Neural cell (in vitro differentiated cells): Measurements from ENCODE around the gene AGPAT2. TPM values are rescaled to one million over a fixed set of nuclear protein-coding genes. Genes with fewer than 3 reads are reported as not detected.

Experiments
- H2AFZ ChIP-seq: fragments of 200-600, 300-800 bp; sonication (generic), shearing (Covaris generic); 2 replicates; pipeline ENCODE4 v1.6.0; 2014; ENCODE audit warnings: low read depth, mild to moderate bottlenecking, antibody characterized with exemption, low read length, moderate library complexity
- H3F3A ChIP-seq: fragments of 200-600 bp; shearing (Covaris generic); 2 replicates; pipeline ENCODE4 v1.6.1; 2016; ENCODE audit warnings: mild to moderate bottlenecking, moderate library complexity, mixed read lengths, antibody characterized with exemption, low read length; ENCODE audit not compliant: insufficient read depth, poor library complexity, severe bottlenecking
- H3K27ac ChIP-seq: fragments of 200-600, 300-800 bp; sonication (generic), shearing (Covaris generic); 2 replicates; pipeline ENCODE4 v1.5.1; 2014; ENCODE audit warnings: mild to moderate bottlenecking, low read length, moderate library complexity
- H3K27me3 ChIP-seq: fragments of 300-800, 200-600 bp; sonication (generic), shearing (Covaris generic); 2 replicates; pipeline ENCODE4 v1.6.0; 2014; ENCODE audit warnings: mild to moderate bottlenecking, low read depth, low read length, moderate library complexity; ENCODE audit not compliant: insufficient read depth
- H3K36me3 ChIP-seq: fragments of 300-800, 200-600 bp; sonication (generic), shearing (Covaris generic); 2 replicates; pipeline ENCODE4 v1.5.1; 2014; ENCODE audit warnings: mild to moderate bottlenecking, antibody characterized with exemption, low read length, moderate library complexity; ENCODE audit not compliant: insufficient read depth
- H3K4me2 ChIP-seq: fragments of 300-800, 200-600 bp; sonication (generic), shearing (Covaris generic); 2 replicates; pipeline ENCODE4 v1.6.0; 2014; ENCODE audit warnings: mild to moderate bottlenecking, low read length
- H3K4me3 ChIP-seq: fragments of 300-800, 200-600 bp; sonication (generic), shearing (Covaris generic); 2 replicates; pipeline ENCODE4 v1.5.1; 2014; ENCODE audit warnings: mild to moderate bottlenecking, low read length, moderate library complexity
- H3K79me2 ChIP-seq: fragments of 200-600 bp; shearing (Covaris generic); replicated peaks from 2 replicates; pipeline ENCODE4 v1.6.0; 2014; ENCODE audit warnings: mild to moderate bottlenecking, low read length, moderate library complexity; ENCODE audit not compliant: insufficient read depth
- H3K9ac ChIP-seq: fragments of 300-800, 200-600 bp; sonication (generic), shearing (Covaris generic); 2 replicates; pipeline ENCODE4 v1.6.1; 2016; ENCODE audit warnings: mild to moderate bottlenecking, low read length, mixed read lengths
- H3K9me2 ChIP-seq: fragments of 200-600 bp; shearing (Covaris generic); 2 replicates; pipeline ENCODE4 v1.6.1; 2016; ENCODE audit warnings: mild to moderate bottlenecking, low read length, mixed read lengths; ENCODE audit not compliant: insufficient read depth
- H3K9me3 ChIP-seq: fragments of 200-600, 300-800 bp; sonication (generic), shearing (Covaris generic); 2 replicates; pipeline ENCODE4 v1.6.1; 2016; ENCODE audit warnings: mild to moderate bottlenecking, mixed run types, low read length, moderate library complexity, mixed read lengths
- H4K20me1 ChIP-seq: fragments of 200-600 bp; shearing (Covaris generic); 2 replicates; pipeline ENCODE4 v1.6.1; 2016; ENCODE audit warnings: mild to moderate bottlenecking, mixed run types; ENCODE audit not compliant: insufficient read depth
- EP300 ChIP-seq: fragments of 450-650 bp; conservative IDR thresholded peaks from 2 replicates; pipeline ENCODE4 v1.6.1; 2014; ENCODE audit warnings: antibody characterized with exemption, mild to moderate bottlenecking, moderate library complexity; ENCODE audit not compliant: poor library complexity, severe bottlenecking
- EZH2 ChIP-seq: fragments of 200-600, 300-800 bp; shearing (Covaris generic), sonication (generic); IDR thresholded peaks from 2 replicates; pipeline ENCODE4 v1.6.1; 2014; ENCODE audit warnings: antibody characterized with exemption, low read length, borderline replicate concordance, mild to moderate bottlenecking; ENCODE audit not compliant: insufficient read depth, poor library complexity, severe bottlenecking
- MXI1 ChIP-seq: fragments of 450-650 bp; conservative IDR thresholded peaks from 2 replicates; pipeline ENCODE4 v1.6.1; 2014; ENCODE audit warnings: antibody characterized with exemption, mild to moderate bottlenecking; ENCODE audit not compliant: poor library complexity, severe bottlenecking
- POLR2AphosphoS5 ChIP-seq: IDR thresholded peaks from 2 replicates; pipeline ENCODE4 v1.6.1; 2012
- RAD21 ChIP-seq: fragments of 450-650 bp; conservative IDR thresholded peaks from 2 replicates; pipeline ENCODE4 v1.6.1; 2014; ENCODE audit warnings: antibody characterized with exemption, mild to moderate bottlenecking, moderate library complexity
- SMC3 ChIP-seq: fragments of 450-650 bp; conservative IDR thresholded peaks from 2 replicates; pipeline ENCODE4 v1.6.1; 2014; ENCODE audit warnings: antibody characterized with exemption, mild to moderate bottlenecking, moderate library complexity; ENCODE audit not compliant: poor library complexity
- TAF1 ChIP-seq: IDR thresholded peaks from 2 replicates; pipeline ENCODE4 v1.6.1; 2012; ENCODE audit warnings: low read depth
- polyA plus RNA-seq: library from polyadenylated mRNA; depleted of rRNA; stranded (reverse); fragments of >200 nt; gene quantifications from 2 replicates; pipeline ENCODE4 v1.2.3, GENCODE V29; 2014
- TF ChIP-seq, protein P1 (sequence below): IDR thresholded peaks from 2 replicates; pipeline ENCODE4 v1.6.1; 2012; ENCODE audit warnings: borderline replicate concordance
- TF ChIP-seq, protein P2 (sequence below): fragments of 450-650 bp; IDR thresholded peaks from 2 replicates; pipeline ENCODE4 v1.5.1; 2014; ENCODE audit warnings: antibody characterized with exemption, mild to moderate bottlenecking, moderate library complexity; ENCODE audit not compliant: poor library complexity, severe bottlenecking

Gene AGPAT2
- polyA plus RNA-seq, 1 donor from 2014 or later = 1.3 TPM

DNA sequence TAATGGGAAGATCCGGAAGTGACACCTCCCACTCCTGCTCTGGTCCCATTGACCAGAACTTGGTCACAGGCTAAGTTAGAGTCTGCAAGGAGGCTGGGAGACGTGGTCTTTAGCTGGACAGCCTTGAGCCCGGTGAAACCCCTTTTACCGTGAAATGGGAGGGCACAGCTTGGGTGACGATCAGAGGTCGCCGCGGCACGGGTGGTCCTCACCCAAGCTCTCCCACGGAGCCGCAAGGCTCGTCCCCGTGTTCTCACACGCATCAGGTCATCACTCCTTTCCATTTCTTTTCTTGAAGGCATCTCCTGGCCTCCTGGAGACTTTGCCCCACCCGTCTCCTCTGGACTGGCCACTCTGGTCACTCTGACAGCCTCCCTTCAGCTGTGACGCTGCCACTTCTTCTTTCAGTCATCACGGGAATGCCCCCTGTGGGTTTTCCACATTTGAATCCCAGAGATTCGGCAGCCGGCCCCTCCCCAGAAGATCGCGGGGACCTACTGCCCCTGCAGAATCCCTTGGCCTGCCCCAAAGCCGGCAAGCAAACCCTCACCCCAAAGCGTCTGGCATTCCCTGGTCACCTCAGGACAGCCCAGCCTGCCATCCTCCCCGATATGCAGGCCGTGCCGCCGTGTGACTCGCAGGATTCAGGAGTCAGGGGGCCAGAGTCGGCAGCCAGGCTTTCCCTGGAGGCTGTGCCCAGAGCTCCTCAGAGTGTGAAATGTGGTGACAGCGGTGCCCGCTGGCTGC lies 43.5 kb downstream of the AGPAT2 start:
- Histone ChIP-seq H3K9ac (no peak overlapping the region), H3K4me2 (no peak overlapping the region), H3F3A (no peaks in the 10 kb centered on the region), H4K20me1 (no peaks in the 10 kb centered on the region), H3K27me3 (no peaks in the 10 kb centered on the region), H2AFZ (no peak overlapping the region), H3K4me3 (no peak overlapping the region), H3K9me3 (no peaks in the 10 kb centered on the region), H3K79me2 (no peaks in the 10 kb centered on the region), H3K27ac (no peak overlapping the region), H3K36me3 (no peaks in the 10 kb centered on the region), H3K9me2 (no peaks in the 10 kb centered on the region)
- TF ChIP-seq SMC3 (no peak), MXI1 (no peak), EP300 (no peak), TAF1 (no peak), RAD21 (no peak), EZH2 (no peak), POLR2AphosphoS5 (no peak)
- TF ChIP-seq, protein P1, sequence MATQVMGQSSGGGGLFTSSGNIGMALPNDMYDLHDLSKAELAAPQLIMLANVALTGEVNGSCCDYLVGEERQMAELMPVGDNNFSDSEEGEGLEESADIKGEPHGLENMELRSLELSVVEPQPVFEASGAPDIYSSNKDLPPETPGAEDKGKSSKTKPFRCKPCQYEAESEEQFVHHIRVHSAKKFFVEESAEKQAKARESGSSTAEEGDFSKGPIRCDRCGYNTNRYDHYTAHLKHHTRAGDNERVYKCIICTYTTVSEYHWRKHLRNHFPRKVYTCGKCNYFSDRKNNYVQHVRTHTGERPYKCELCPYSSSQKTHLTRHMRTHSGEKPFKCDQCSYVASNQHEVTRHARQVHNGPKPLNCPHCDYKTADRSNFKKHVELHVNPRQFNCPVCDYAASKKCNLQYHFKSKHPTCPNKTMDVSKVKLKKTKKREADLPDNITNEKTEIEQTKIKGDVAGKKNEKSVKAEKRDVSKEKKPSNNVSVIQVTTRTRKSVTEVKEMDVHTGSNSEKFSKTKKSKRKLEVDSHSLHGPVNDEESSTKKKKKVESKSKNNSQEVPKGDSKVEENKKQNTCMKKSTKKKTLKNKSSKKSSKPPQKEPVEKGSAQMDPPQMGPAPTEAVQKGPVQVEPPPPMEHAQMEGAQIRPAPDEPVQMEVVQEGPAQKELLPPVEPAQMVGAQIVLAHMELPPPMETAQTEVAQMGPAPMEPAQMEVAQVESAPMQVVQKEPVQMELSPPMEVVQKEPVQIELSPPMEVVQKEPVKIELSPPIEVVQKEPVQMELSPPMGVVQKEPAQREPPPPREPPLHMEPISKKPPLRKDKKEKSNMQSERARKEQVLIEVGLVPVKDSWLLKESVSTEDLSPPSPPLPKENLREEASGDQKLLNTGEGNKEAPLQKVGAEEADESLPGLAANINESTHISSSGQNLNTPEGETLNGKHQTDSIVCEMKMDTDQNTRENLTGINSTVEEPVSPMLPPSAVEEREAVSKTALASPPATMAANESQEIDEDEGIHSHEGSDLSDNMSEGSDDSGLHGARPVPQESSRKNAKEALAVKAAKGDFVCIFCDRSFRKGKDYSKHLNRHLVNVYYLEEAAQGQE = no peak
- TF ChIP-seq, protein P2, sequence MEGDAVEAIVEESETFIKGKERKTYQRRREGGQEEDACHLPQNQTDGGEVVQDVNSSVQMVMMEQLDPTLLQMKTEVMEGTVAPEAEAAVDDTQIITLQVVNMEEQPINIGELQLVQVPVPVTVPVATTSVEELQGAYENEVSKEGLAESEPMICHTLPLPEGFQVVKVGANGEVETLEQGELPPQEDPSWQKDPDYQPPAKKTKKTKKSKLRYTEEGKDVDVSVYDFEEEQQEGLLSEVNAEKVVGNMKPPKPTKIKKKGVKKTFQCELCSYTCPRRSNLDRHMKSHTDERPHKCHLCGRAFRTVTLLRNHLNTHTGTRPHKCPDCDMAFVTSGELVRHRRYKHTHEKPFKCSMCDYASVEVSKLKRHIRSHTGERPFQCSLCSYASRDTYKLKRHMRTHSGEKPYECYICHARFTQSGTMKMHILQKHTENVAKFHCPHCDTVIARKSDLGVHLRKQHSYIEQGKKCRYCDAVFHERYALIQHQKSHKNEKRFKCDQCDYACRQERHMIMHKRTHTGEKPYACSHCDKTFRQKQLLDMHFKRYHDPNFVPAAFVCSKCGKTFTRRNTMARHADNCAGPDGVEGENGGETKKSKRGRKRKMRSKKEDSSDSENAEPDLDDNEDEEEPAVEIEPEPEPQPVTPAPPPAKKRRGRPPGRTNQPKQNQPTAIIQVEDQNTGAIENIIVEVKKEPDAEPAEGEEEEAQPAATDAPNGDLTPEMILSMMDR = no peak

DNA sequence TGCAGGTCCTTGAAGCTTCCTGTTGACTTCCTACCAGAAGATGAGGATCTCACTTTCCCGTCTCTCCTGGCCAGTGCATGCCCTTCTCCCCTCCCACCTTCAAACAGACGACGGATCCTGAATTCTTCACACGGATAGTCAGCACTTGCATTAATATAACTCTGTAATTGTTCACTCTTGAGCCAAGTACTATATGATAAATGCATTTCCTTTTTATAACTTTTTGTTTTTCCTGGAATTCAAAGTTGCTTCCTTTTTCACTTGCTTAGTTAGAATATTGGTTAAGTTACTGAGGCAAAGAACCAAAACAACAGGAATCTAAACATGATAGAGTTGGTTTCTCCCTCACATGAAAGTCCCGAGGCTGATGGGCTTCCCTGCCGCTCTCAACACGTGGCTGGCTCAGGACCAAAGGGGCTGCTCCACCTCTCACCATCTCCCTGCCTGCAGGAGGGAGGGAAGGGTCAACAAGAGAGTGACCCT lies 44.8 kb downstream of the AGPAT2 start:
- no peak overlapping the region for H3K4me3 ChIP-seq
- H3K27me3 ChIP-seq = no peaks in the 10 kb centered on the region
- TF ChIP-seq MXI1 (no peak), EP300 (no peak), POLR2AphosphoS5 (no peak), TAF1 (no peak), EZH2 (no peak), SMC3 (no peak), RAD21 (no peak)
- TF ChIP-seq, protein P2 = no peak
- TF ChIP-seq, protein P1 = no peak
- H3K27ac ChIP-seq = no peak overlapping the region
- no peak overlapping the region for H2AFZ ChIP-seq
- H3K79me2 ChIP-seq = no peaks in the 10 kb centered on the region
- H4K20me1 ChIP-seq = no peaks in the 10 kb centered on the region
- H3K9me2 ChIP-seq = no peaks in the 10 kb centered on the region
- no peak overlapping the region for H3K4me2 ChIP-seq
- no peaks in the 10 kb centered on the region for H3F3A ChIP-seq
- H3K9me3 ChIP-seq = no peaks in the 10 kb centered on the region
- H3K9ac ChIP-seq = no peak overlapping the region
- H3K36me3 ChIP-seq = no peaks in the 10 kb centered on the region
